K562 (cell line): ENCODE results near the gene PMPCA. TPM values are rescaled to one million over a fixed set of nuclear protein-coding genes. Genes with fewer than 3 reads are reported as not detected.
A peak's percentile ranks its signal among the peaks of the same experiment; 100 is the strongest.

Experiments used
- ATAC-seq: fragments of 200-7000 bp; cut with Tn5 transposase; 3 replicates; pipeline ENCODE4 v1.9.1; 2020; ENCODE audit warnings: moderate library complexity
- BruUV-seq: library from RNA; stranded (reverse); fragments of 400-500 nt; replicated peaks from 2 replicates; lab custom pipeline; 2021; lab: Mats Ljungman, UMichigan
- CTCF ChIA-PET: fragments of 300-600 bp; formaldehyde crosslinking; extraction: SDS; loops from one replicate; lab custom pipeline; 2021; ENCODE audit warnings: low intra/inter-chr PET ratio; lab: Yijun Ruan, JAX
- POLR2A ChIA-PET: fragments of 300-600, 350-650 bp; sonication (Branson Sonifier 250); formaldehyde crosslinking; extraction: SDS; loops from one replicate; lab custom pipeline; 2021; ENCODE audit warnings: antibody characterized with exemption, inconsistent platforms; lab: Yijun Ruan, JAX
- DNase-seq, 4 experiments: peaks; one replicate each; pipeline versions ENCODE4 v3.0.0 to v3.0.0-alpha.2; 2011 to 2018; ENCODE audit warnings: low spot score in 3 of 4, mixed read lengths in 3 of 4; ENCODE audit errors: extremely low read depth in 1 of 4
- FAIRE-seq: peaks from 2 replicates; lab custom pipeline; 2011; peaks lifted over from hg19 to GRCh38; lab: Jason Lieb, UNC
- H2AFZ ChIP-seq: 2 replicates; pipeline ENCODE4 v1.6.0; 2011; ENCODE audit warnings: low read depth, low read length, control low read depth, inconsistent platforms
- H3K27ac ChIP-seq: fragments of 200-600 bp; 3 replicates; pipeline ENCODE4 v1.8.0; 2011; ENCODE audit warnings: low read depth, mild to moderate bottlenecking, control low read depth, inconsistent platforms, low read length, moderate library complexity, mixed read lengths; ENCODE audit errors: extremely low read depth
- H3K27me3 ChIP-seq, 2 experiments: fragments of 300-600 bp in 1 of 2; 2 replicates in 1 of 2; 3 replicates in 1 of 2; pipeline versions ENCODE4 v1.6.0 to v1.8.0; 2011; ENCODE audit warnings: inconsistent platforms in 2 of 2, low read length in 2 of 2, mild to moderate bottlenecking in 1 of 2, mixed read lengths in 1 of 2, moderate library complexity in 1 of 2; ENCODE audit not compliant: control insufficient read depth in 2 of 2, insufficient read depth in 2 of 2
- H3K36me3 ChIP-seq: fragments of 300-600 bp; 3 replicates; pipeline ENCODE4 v1.8.0; 2011; ENCODE audit warnings: mild to moderate bottlenecking, low read length, inconsistent platforms; ENCODE audit not compliant: control insufficient read depth, insufficient read depth
- H3K4me1 ChIP-seq, 2 experiments: fragments of 200-600 bp in 1 of 2; replicated peaks in 1 of 2; 2 replicates in 1 of 2; 3 replicates in 1 of 2; pipeline versions ENCODE4 v1.5.1 to v1.8.0; 2011; ENCODE audit warnings: inconsistent platforms in 2 of 2, low read length in 2 of 2, mild to moderate bottlenecking in 1 of 2, mixed read lengths in 1 of 2, moderate library complexity in 1 of 2; ENCODE audit not compliant: control insufficient read depth in 2 of 2, insufficient read depth in 2 of 2
- H3K4me2 ChIP-seq: 2 replicates; pipeline ENCODE4 v1.6.1; 2011; ENCODE audit warnings: low read length, control low read depth, inconsistent platforms, mixed read lengths; ENCODE audit not compliant: insufficient read depth
- H3K4me3 ChIP-seq: fragments of 200-600 bp; sonication (generic), shearing (Covaris generic); 2 replicates; pipeline ENCODE4 v1.5.1; 2016; ENCODE audit warnings: control low read depth, inconsistent platforms
- H3K79me2 ChIP-seq: fragments of 200-600 bp; 3 replicates; pipeline ENCODE4 v1.8.0; 2011; ENCODE audit warnings: low read length, inconsistent platforms; ENCODE audit not compliant: control insufficient read depth, insufficient read depth
- H3K9ac ChIP-seq, 2 experiments: 2 replicates each; pipeline versions ENCODE4 v1.6.0 to v1.6.1; 2011; ENCODE audit warnings: low read depth in 2 of 2, low read length in 2 of 2, control low read depth in 1 of 2, inconsistent platforms in 1 of 2, mild to moderate bottlenecking in 1 of 2, mixed read lengths in 1 of 2; ENCODE audit not compliant: insufficient read depth in 1 of 2
- H3K9me1 ChIP-seq: one replicate; pipeline ENCODE4 v1.6.0; 2011; ENCODE audit warnings: inconsistent platforms, mild to moderate bottlenecking, low read length, moderate library complexity; ENCODE audit not compliant: control insufficient read depth, insufficient read depth
- H3K9me3 ChIP-seq: replicated peaks from 2 replicates; pipeline ENCODE4 v1.5.1; 2011; ENCODE audit warnings: low read depth, low read length, inconsistent platforms; ENCODE audit not compliant: control insufficient read depth, insufficient read depth
- H4K20me1 ChIP-seq: replicated peaks from 2 replicates; pipeline ENCODE4 v1.6.1; 2011; ENCODE audit warnings: low read length, inconsistent platforms, mixed read lengths; ENCODE audit not compliant: control insufficient read depth, insufficient read depth
- ETV5 ChIP-seq: sonication (generic); formaldehyde crosslinking; IDR thresholded peaks from 2 replicates; pipeline ENCODE4 v1.4.0; 2020; ENCODE audit warnings: low read depth, mild to moderate bottlenecking, missing genetic modification reagents
- POLR2G ChIP-seq: fragments of 200-400 bp; formaldehyde crosslinking; IDR thresholded peaks from 2 replicates; pipeline ENCODE4 v1.6.1; 2017; ENCODE audit warnings: low read depth, mild to moderate bottlenecking, antibody characterized with exemption, low read length, moderate library complexity
- RBFOX2 ChIP-seq: fragments of 200-400 bp; formaldehyde crosslinking; IDR thresholded peaks from 2 replicates; pipeline ENCODE4 v1.6.1; 2017; ENCODE audit warnings: low read depth, mild to moderate bottlenecking, low read length, moderate library complexity
- WGBS: fragments of 100-300 bp; shearing (Covaris generic); methylation state at CpG from one replicate; pipeline ENCODE4 v1.1.6; 2016; ENCODE audit warnings: low coverage, mixed read lengths; ENCODE audit not compliant: insufficient coverage; ENCODE audit errors: missing lambda C conversion rate; 5-methylcytosine and 5-hydroxymethylcytosine counted together
- in situ Hi-C: fragments of 300-500 bp; cut with MboI; formaldehyde crosslinking; loops from 4 replicates; pipeline ENCODE4 v1.15.0; 2018; ENCODE audit warnings: inconsistent platforms, mixed read lengths
- intact Hi-C: fragments of 100-400 bp; cut with micrococcal nuclease; formaldehyde crosslinking; loops from 2 replicates; pipeline ENCODE4 v1.14.2; 2022
- polyA plus RNA-seq, 8 experiments: library from polyadenylated mRNA; depleted of rRNA in 4 of 8; stranded (reverse) in 5 of 8; unstranded in 3 of 8; fragments of >200 nt; fragmentation: Nextera tagmentation in 2 of 8; fragmentation: Illumina TruSeq in 1 of 8; extraction: Ambion mirVana in 2 of 8; extraction: Trizol in 1 of 8; gene quantifications; 2 replicates each; pipeline versions ENCODE4 v1.2.1 to v1.2.3, GENCODE V29; 2011 to 2014; ENCODE audit warnings: inconsistent platforms in 1 of 8, missing spikeins in 1 of 8
- total RNA-seq, 7 experiments: library from RNA; depleted of rRNA in 6 of 7; stranded (reverse); fragments of >200 nt in 6 of 7; fragmentation: Illumina TruSeq in 2 of 7; extraction: Trizol in 2 of 7; gene quantifications; 2 replicates each; pipeline versions ENCODE4 v1.2.1 to v1.2.3, GENCODE V29; 2011 to 2021; ENCODE audit warnings: low replicate concordance in 1 of 7
- TF ChIP-seq, protein P1 (sequence below), 2 experiments: fragments of 450-650 bp in 1 of 2; sonication (generic) in 1 of 2; formaldehyde crosslinking in 1 of 2; IDR thresholded peaks in 1 of 2; conservative IDR thresholded peaks in 1 of 2; 2 replicates each; pipeline versions ENCODE4 v1.6.1 to v1.8.1; 2016 to 2023; ENCODE audit warnings: mild to moderate bottlenecking in 2 of 2, moderate library complexity in 2 of 2, inconsistent platforms in 1 of 2, missing genetic modification reagents in 1 of 2
- TF ChIP-seq, protein P2 (sequence below), 2 experiments: fragments of 450-650 bp in 1 of 2; sonication (generic) in 1 of 2; formaldehyde crosslinking in 1 of 2; IDR thresholded peaks; 2 replicates each; pipeline versions ENCODE4 v1.7.1 to v1.9.0; 2016 to 2022; ENCODE audit warnings: inconsistent platforms in 1 of 2, mild to moderate bottlenecking in 1 of 2, missing genetic modification reagents in 1 of 2

The PMPCA gene
- total and polyA plus RNA-seq, 9 of the 15 experiments (the other 6 are each of a cell fraction or from before 2014, with no cell fraction given) = 23.9 to 143 (median 86.6) TPM

DNA sequence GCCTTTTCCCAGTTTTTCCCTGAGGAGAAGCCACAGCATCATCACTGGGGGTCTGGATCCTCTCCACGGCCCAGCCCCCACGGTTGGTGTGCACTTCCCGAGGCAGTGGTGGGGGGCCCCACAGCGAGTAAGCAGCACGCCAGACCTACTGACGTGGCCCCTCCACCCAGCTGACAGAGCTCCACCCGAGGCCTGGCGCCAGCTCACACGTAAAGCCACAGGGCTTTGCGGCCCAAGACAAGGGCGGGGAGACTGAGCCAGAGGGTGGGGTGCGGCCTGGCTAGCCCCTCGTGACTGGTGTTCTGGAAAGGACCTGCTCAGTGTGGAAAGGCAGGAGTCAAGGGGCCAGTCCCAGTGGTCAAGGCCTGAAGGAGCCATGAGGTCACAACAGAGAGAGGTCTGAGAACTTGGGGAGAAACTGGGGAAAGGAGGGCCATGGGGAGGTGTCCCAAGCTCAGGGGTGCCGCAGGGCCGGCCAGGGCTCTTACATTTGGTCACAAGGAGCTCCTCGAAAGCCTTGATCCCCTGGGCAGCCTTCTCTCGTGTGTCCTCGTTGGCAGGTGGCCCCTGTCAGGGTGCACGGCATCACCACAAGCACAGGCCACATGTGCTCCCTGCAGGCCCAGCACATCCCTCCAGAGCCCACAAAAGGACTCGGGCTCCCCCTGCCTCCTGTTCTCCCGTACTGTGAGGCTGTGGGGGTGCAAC lies 16.0 kb upstream of the PMPCA start:
- Histone ChIP-seq H4K20me1 (no peaks in the 10 kb centered on the region; the same call in 1 of the 2 replicates), H3K9ac (peak overlapping the region in 1 of 2 experiments; percentile 57; a peak in 1 of 4 replicates), H3K27me3 (no peaks in the 10 kb centered on the region), H2AFZ (no peak overlapping the region), H3K36me3 (peaks cover 88% of the 10 kb centered on the region), H3K4me2 (no peak overlapping the region), H3K4me1 (peaks cover 7 to 32% of the 10 kb centered on the region in 2 experiments; a peak in 4 of 5 replicates), H3K9me3 (no peaks in the 10 kb centered on the region), H3K9me1 (no peaks in the 10 kb centered on the region), H3K27ac (no peak overlapping the region), H3K4me3 (no peak overlapping the region), H3K79me2 (peaks cover 19% of the 10 kb centered on the region)
- DNase-seq (no peak), ATAC-seq (no peak), FAIRE-seq (no peak)
- no TSS peak for BruUV-seq
- ChIA-PET POLR2A (interaction anchor here (0.6 to 1.0 kb wide), 3 partner anchors 9 to 29 kb away, joined by 3 to 5 read pairs (median 3); no protein-coding TSS in a partner anchor), CTCF (no interaction called here)
- 94% methylated on average over 21 of the region's 21 CpGs for WGBS
- TF ChIP-seq, protein P1, sequence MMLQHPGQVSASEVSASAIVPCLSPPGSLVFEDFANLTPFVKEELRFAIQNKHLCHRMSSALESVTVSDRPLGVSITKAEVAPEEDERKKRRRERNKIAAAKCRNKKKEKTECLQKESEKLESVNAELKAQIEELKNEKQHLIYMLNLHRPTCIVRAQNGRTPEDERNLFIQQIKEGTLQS (IDR thresholded peaks at IDR 0.05) = no peak
- TF ChIP-seq, protein P1 (CRISPR knock-in tag; conservative IDR thresholded peaks at IDR 0.05) = no peak
- TF ChIP-seq RBFOX2 = peak; percentile 27
- TF ChIP-seq ETV5 (CRISPR knock-in tag) = no peak
- TF ChIP-seq, protein P2, sequence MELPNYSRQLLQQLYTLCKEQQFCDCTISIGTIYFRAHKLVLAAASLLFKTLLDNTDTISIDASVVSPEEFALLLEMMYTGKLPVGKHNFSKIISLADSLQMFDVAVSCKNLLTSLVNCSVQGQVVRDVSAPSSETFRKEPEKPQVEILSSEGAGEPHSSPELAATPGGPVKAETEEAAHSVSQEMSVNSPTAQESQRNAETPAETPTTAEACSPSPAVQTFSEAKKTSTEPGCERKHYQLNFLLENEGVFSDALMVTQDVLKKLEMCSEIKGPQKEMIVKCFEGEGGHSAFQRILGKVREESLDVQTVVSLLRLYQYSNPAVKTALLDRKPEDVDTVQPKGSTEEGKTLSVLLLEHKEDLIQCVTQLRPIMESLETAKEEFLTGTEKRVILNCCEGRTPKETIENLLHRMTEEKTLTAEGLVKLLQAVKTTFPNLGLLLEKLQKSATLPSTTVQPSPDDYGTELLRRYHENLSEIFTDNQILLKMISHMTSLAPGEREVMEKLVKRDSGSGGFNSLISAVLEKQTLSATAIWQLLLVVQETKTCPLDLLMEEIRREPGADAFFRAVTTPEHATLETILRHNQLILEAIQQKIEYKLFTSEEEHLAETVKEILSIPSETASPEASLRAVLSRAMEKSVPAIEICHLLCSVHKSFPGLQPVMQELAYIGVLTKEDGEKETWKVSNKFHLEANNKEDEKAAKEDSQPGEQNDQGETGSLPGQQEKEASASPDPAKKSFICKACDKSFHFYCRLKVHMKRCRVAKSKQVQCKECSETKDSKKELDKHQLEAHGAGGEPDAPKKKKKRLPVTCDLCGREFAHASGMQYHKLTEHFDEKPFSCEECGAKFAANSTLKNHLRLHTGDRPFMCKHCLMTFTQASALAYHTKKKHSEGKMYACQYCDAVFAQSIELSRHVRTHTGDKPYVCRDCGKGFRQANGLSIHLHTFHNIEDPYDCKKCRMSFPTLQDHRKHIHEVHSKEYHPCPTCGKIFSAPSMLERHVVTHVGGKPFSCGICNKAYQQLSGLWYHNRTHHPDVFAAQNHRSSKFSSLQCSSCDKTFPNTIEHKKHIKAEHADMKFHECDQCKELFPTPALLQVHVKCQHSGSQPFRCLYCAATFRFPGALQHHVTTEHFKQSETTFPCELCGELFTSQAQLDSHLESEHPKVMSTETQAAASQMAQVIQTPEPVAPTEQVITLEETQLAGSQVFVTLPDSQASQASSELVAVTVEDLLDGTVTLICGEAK (IDR thresholded peaks at IDR 0.05) = no peak
- TF ChIP-seq, protein P2 (CRISPR knock-in tag; IDR thresholded peaks at IDR 0.05) = no peak
- TF ChIP-seq POLR2G = peak; percentile 60
- in situ Hi-C loops = no loop called here
- intact Hi-C loops = no loop called here
